Measurements from ENCODE around the gene MRPL27.

Gene MRPL27

GRCh38 chr17:50372222-50372757, 694 bp downstream of the MRPL27 start:
- H3K4me3 ChIP-seq = peak overlapping the region; percentile 90

DNA sequence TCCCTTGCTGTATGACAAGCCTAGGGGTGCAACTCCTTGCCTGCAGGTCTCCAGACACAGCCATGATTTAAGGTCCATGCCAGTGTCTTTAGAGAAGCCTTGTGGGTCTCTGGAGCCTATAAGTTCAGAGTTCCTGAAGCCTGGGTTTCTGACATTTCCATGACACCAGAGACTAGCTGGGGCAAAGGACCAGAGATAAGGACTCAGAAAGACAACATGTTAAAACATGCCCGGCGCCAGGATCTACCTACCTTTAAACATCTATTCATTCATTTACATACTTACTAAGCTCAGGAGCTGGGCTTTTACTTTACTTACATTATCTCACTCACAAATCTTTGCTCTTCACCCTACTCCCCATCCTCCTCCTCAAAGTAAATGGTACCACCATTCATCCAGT, 1.5 kb downstream of the MRPL27 start:
- no peak for TF ChIP-seq CTCF (IDR thresholded peaks at IDR 0.05)
- DNase-seq (ENCODE audit: low spot score) = no peak
- Histone ChIP-seq H3K27ac (no peak overlapping the region), H3K4me3 (peak overlapping the region; percentile 90)

More at GRCh38 chr17:50372222-50372757, 694 bp downstream of the MRPL27 start:
- TF ChIP-seq CTCF (IDR thresholded peaks at IDR 0.05) = no peak
- DNase-seq (ENCODE audit: low spot score) = no peak
- peak overlapping the region; percentile 73 to 97 for H3K27ac ChIP-seq

DNA sequence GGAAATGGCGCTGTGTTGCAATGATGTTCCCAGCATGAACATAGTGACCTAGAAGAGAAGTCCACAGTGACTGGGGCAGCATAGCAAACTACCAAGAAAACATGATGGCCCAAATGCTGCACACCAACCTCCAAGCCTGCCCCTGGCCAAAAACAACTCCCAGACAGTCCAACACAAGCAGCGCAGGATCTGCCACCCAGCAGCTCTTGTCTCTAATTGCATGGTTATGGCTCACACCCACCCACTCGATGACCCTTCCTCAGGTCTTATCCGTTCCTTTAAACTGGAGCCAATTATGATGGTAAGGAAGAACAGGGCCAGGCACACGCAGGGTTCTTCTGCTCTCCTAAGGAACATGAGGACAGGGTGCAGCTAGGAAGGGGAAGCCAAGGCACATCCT, 2.9 kb downstream of the MRPL27 start:
- TF ChIP-seq CTCF (IDR thresholded peaks at IDR 0.05) = no peak
- H3K4me3 ChIP-seq = no peak overlapping the region
- DNase-seq (ENCODE audit: low spot score) = no peak

GRCh38 chr17:50367401-50367800, 5.6 kb downstream of the MRPL27 start:
- no peak overlapping the region for H3K27ac ChIP-seq
- no peak for TF ChIP-seq CTCF (IDR thresholded peaks at IDR 0.05)
- no peak for DNase-seq (ENCODE audit: low spot score)
- H3K4me3 ChIP-seq = no peak overlapping the region

More for the DNA sequence above, 2.9 kb downstream of the MRPL27 start:
- H3K27ac ChIP-seq = no peak overlapping the region

- no peak for DNase-seq (ENCODE audit: low spot score)
- TF ChIP-seq CTCF (IDR thresholded peaks at IDR 0.05) = no peak
- no peak overlapping the region for H3K27ac ChIP-seq
- H3K4me3 ChIP-seq = no peak overlapping the region
Observed at GRCh38 chr17:50365649-50366393, 7.2 kb downstream of the MRPL27 start.

DNA sequence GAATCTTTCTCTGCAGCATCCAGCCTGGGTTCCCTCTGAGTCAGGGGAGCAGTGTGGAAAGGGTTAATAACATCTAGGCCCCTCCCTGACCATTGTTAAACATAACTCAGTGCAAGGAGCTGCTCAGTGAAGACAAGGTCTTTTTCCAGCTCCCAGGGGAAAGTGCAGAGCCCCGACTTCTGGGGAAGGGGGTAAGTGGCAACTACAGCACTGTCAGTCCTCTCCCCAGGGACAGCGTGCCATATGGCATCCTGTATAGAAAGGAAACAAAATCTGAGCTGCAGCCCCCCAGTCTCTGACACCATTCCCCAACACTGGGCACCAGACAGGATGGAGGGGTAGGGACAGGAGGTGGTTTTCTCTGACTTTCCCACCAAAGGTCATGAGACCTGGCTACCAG, 7.8 kb downstream of the MRPL27 start:
- no peak for DNase-seq (ENCODE audit: low spot score)
- no peak overlapping the region for H3K4me3 ChIP-seq
- TF ChIP-seq CTCF (IDR thresholded peaks at IDR 0.05) = no peak

GRCh38 chr17:50364715-50365114, 8.3 kb downstream of the MRPL27 start:
- no peak for DNase-seq (ENCODE audit: low spot score)
- TF ChIP-seq CTCF (IDR thresholded peaks at IDR 0.05) = no peak
- no peak overlapping the region for H3K4me3 ChIP-seq
- no peak overlapping the region for H3K27ac ChIP-seq

More for the DNA sequence above, 7.8 kb downstream of the MRPL27 start:
- H3K27ac ChIP-seq = no peak overlapping the region
